ENCODE measurements around the gene PTH1R.

PTH1R gene

GRCh38 chr3:46877406-46878125 lies at the start of gene PTH1R:
Gene PTH1R, plus strand, starts transcription at chr3:46877721. Its CDS starts 5,839 bp downstream, at chr3:46883560.
- DNase-seq = no peak

DNA sequence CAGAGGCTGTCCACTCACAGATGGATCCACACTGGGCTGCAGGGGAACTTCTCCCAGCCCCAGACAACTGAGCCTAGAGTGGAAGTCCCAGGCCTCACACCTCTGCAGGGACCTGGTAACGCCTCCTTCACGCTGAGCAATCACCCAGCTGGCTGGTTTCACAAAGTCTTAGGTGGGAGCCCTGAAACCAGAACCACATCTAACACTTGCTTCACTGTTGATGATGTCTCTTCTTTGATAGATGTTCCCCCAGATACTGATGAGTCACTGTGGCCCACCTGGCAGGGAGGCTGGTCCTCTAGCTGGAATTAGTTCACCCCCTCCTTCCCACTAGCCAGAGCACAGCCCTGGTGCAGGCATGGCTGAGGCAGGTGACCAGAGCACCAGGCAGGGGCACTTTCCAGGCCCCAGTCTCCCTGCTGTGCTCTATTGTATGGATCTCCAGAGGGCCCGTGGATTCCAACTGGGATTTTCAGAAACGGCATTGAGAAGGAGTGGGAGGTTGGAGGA lies 47.8 kb upstream of the PTH1R start:
- no peak for DNase-seq

- no peak for DNase-seq
These were observed 46.7 kb upstream of the PTH1R start for GRCh38 chr3:46830801-46831200.

DNA sequence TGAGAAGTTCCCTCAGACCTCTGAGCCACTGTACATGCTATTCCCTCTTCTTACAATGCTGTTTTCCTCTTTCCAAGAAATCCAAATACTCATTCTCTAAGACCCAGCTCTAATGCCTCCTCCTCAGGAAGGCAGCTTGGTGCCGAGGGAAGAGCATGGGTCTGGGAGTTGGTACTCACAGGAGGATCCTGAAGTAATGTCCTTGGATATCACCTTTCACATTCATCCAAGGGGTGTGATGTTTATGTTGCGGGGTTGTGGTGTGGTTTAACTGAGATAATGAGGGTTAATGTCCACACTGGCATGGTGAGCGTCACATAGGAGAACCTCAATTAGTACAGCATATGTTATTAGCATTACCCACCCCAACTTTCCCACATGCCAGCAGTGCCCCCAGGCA lies 46.2 kb upstream of the PTH1R start:
- no peak for DNase-seq

GRCh38 chr3:46831841-46832240 lies 45.7 kb upstream of the PTH1R start:
- DNase-seq = no peak

DNA sequence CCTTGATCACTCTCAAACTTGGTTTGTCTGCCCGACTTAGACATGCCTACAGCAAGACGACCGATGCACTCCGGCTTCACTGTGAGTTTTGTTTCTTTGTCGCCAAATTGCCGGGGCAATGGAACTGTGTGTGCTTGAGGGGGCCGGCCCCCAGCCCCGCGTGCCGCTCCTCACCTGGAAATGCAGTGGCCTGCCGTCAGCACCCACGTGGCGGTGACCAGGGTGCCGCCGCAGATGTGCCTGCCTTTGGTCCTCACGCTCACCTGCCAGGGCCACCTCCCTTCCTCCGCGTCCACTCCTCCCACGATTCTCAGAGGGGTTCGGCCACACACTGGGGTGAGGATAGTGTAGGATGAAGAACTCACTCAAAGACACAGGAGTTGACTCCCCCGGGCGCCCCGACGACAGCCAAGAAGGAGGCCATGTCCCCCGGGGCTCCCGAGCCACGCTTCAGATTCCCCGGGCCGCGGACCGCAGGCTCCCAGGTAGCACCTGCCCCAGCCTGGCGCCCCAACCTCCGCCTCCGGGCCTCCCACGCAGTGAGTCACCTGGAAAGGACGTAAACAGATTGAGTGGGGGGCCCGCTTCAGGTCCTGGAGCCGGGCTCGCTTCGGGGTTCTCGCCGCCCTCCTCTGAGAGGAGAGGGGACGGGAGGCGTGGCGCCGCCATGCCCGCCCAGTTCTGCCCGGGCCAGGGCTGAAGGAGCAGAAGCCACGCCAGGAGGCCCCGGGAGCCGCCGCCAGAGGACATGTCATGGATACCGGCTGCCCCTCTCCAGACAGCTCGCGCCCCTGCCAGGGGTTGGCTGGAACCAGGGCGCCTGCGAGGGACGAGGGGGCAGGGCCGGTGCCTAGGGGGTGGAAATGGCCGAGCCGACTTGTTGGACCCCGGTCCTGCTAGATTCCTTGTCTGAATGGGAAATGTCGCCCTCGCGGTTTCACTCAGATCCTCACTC lies 43.9 kb upstream of the PTH1R start:
- DNase-seq = no peak

- no peak for DNase-seq
These were observed 42.5 kb upstream of the PTH1R start for GRCh38 chr3:46835054-46835453.

DNA sequence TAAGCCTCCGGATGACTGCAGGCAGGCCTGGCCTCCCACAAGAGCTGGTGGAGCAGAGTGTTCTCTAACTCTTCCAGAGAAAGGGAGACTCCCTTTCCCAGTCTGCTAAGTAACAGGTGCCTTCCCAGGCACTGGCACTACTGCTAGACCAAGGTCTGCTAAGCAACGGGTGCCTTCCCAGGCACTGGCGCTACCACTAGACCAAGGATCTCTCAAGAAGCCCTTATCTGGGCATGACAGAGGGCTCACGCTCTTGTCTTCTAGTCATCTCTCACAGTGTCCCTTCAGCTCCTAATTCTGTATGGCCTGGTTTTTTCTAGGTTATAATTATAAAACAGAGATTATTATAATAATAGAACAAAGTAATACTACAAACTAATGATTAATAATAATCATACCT lies 42.0 kb upstream of the PTH1R start:
- DNase-seq = no peak

GRCh38 chr3:46838301-46838700 lies 39.2 kb upstream of the PTH1R start:
- DNase-seq = no peak

DNA sequence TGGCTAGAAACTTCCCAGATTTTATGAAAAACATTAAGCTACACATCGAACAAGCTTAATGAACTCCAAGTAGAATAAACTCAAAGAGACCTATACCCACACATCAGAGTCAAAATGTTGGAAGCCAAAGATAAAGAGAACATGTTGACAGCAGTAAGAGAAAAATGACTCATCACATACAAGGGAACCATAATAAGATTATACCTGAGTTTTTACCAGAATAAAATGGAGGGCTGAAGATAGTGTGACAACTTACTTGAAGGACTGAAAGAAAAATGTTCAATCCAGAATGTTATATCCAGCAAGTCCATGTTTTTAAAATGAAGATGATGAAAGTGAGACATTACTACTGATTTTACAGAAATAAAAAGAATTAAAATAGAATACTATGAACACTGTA lies 37.0 kb upstream of the PTH1R start:
- DNase-seq = no peak

DNA sequence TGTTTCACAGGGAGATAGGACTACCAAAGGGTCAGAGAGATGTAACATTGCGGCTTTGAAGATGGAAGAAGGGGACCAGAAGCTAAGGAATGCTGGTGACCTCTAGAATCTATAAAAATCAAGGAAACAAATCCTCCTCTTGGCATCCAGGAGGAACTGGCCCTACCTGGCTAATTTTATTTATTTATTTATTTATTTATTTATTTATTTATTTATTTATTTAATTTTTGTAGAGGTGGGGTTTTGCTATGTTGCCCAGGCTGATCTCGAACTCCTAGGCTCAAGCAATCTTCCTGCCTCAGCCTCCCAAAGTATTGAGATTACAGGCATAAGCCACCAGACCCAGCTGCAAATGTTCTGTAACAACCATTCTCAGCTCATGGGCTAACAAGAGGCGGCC lies 34.0 kb upstream of the PTH1R start:
- no peak for DNase-seq

DNA sequence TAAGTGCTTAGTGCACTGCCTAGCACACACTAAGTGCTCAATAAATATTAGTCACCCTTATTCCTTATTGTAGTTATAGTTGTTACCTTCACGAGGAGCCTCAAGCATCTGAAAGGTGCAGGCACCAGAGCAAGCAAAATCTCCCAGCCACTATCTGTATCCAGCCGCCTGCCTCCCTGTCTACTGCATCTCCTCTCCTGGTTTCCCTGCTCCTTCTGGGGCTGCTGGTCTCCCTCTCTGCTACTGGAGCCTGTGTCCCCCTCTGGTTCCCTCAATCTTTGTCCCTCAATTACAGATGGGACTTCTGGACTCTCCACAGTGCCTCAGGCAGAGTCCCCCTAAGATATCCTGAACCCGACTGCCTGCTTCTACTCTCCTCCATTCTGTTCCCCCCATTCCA lies 33.1 kb upstream of the PTH1R start:
- DNase-seq = no peak

GRCh38 chr3:46844881-46845312 lies 32.6 kb upstream of the PTH1R start:
- no peak for DNase-seq

- no peak for DNase-seq
These were observed 32.1 kb upstream of the PTH1R start for GRCh38 chr3:46845397-46845859.

DNA sequence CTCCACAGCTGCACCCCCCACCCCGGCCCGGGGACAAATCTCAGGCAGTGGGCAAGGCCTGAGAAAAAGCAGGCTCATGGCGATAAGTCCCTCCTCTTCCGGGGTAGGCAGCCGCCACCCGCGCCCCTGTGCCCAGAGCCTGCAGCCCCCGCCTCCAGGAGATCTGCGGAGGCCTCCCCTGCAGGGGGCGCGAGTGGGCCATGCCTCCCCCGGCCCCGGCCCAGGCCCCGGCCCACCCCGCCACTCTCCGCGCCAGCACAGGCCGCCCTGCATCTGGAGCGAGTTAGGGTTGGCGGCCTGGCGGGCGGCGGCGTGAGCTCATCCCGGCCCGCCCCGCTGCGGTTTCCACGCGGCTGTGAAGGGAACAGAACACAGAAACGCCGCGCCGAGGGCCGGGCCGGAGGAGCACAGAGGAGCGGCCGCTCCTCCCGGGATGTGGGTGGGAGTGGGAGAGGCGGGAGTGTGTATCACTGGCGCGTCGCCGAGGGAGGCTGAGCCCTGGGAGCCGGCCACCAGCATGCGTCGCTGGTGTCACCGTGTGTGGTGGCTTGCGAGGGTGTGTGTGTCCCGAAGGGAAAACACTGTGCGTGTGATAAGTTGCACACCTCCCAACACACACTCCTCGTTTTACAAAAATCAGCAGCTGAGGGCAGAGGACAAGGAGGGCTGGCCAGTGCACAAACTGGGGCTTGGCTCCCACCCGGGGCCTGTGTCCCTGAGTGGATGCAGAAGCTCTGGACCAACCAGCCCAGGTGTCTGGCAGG lies 31.5 kb upstream of the PTH1R start:
- DNase-seq = no peak

- DNase-seq = no peak
These were observed 30.6 kb upstream of the PTH1R start for GRCh38 chr3:46846624-46847542.

GRCh38 chr3:46847744-46848143 lies 29.8 kb upstream of the PTH1R start:
- DNase-seq = no peak

GRCh38 chr3:46848271-46849044 lies 29.1 kb upstream of the PTH1R start:
- DNase-seq = no peak

GRCh38 chr3:46849045-46849631 lies 28.4 kb upstream of the PTH1R start:
- DNase-seq = no peak

DNA sequence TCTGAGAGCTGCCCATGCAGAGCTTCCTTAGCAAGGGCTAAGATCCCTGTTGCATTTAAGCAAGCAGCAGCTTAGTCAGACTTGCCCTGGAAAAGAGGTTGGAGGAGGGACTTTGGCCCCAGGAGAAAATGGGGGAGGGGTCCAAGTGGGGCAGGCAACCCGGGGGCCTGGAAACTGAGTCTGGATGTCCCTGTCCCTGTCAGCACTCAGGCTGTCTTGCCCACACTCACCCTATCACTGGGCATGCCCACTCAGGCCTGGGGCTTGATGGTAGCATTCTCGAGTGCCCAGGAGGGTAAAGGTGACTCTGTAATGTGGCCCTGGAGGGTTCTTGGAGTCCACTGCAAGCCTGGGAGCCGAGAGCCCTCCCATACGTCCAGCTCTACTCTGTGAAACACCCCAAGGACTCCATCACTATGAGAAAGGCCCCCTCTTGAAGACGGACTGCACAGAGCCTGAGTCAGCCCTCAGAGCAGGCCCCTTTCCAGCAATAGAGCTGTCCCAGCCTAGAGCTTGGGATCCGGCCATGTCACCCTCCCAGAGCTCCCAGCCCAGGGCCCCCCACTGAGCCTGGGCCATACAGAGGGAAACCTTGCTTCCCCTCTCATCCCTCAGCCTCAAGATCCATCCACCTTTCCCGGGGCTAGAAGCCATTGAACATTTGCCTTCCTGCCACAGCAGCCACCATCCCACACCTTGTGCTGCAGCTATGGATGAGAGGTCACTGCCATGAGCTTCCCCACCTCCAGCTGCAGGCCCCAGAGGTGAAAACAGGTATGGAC lies 27.6 kb upstream of the PTH1R start:
- no peak for DNase-seq
